ENCODE measurements around the gene SHKBP1. TPM values are rescaled to one million over a fixed set of nuclear protein-coding genes. Genes with fewer than 3 reads are reported as not detected.

The SHKBP1 gene
- total RNA-seq, 5 donors from 2014 or later (not counting 1 experiment from before 2014, with no cell fraction given): 117 to 153 (median 142) TPM

- Mint-ChIP-seq H3K9me3 (no peaks in the 10 kb centered on the region), H3K36me3 (peaks cover 8% of the 10 kb centered on the region), H3K4me3 (peak overlapping the region; percentile 85 to 93 (median 91)), H3K27me3 (no peaks in the 10 kb centered on the region), H3K4me1 (peaks cover 40 to 60% (median 56%) of the 10 kb centered on the region in 3 donors), H3K27ac (peak overlapping the region; percentile 88 to 95)
- DNase-seq: peak in 34 of 35 experiments; percentile 40 to 84 (median 64)
- ChIA-PET POLR2A (no interaction called here), CTCF (interaction anchor here in 1 of 2 donors (0.7 to 0.9 kb wide), 2 partner anchors 11 to 20 kb away, joined by 3 to 8 read pairs; no protein-coding TSS in a partner anchor)
- peaks cover 7 to 54% of the 10 kb centered on the region in 2 experiments for H3K4me1 ChIP-seq (ENCODE audit: control insufficient read depth in 1 of 2, extremely low read depth in 1 of 2, insufficient read depth in 2 of 2, low read length in 2 of 2)
- no peaks in the 10 kb centered on the region for H3K9me3 ChIP-seq
- no peaks in the 10 kb centered on the region for H3K27me3 ChIP-seq (replicated peaks in 1 of 2; ENCODE audit: control insufficient read depth in 2 of 2, extremely low read depth in 1 of 2, insufficient read depth in 2 of 2, low read length in 1 of 2)
- no peak for ATAC-seq (replicated peaks in 1 of 4)
- peak overlapping the region; percentile 67 to 83 for H3K4me3 ChIP-seq (ENCODE audit: control insufficient read depth in 1 of 2, extremely low read depth in 1 of 2, low read length in 1 of 2)
- H3K36me3 ChIP-seq (ENCODE audit: control insufficient read depth in 2 of 2, extremely low read depth in 1 of 2, insufficient read depth in 1 of 2, low read length in 1 of 2): peaks cover 4 to 9% of the 10 kb centered on the region in 2 donors
- 18% methylated on average over 15 of the region's 27 CpGs for WGBS (ENCODE audit: insufficient coverage)
- H3K27ac ChIP-seq (ENCODE audit: low read length): peak overlapping the region; percentile 40
These were observed 38.1 kb downstream of the SHKBP1 start for GRCh38 chr19:40614622-40615411.

- H3K36me3 Mint-ChIP-seq: peaks cover 12% of the 10 kb centered on the region
- Histone ChIP-seq H3K4me1 (ENCODE audit: control insufficient read depth in 1 of 2, extremely low read depth in 1 of 2, insufficient read depth in 2 of 2, low read length in 2 of 2) (peaks cover 4 to 40% of the 10 kb centered on the region in 2 experiments), H3K27ac (ENCODE audit: low read length) (no peak overlapping the region), H3K4me3 (ENCODE audit: control insufficient read depth in 1 of 2, extremely low read depth in 1 of 2, low read length in 1 of 2) (no peak overlapping the region), H3K27me3 (replicated peaks in 1 of 2; ENCODE audit: control insufficient read depth in 2 of 2, extremely low read depth in 1 of 2, insufficient read depth in 2 of 2, low read length in 1 of 2) (no peaks in the 10 kb centered on the region), H3K36me3 (ENCODE audit: control insufficient read depth in 2 of 2, extremely low read depth in 1 of 2, insufficient read depth in 1 of 2, low read length in 1 of 2) (peaks cover 5 to 12% of the 10 kb centered on the region in 2 donors), H3K9me3 (no peaks in the 10 kb centered on the region)
- no peaks in the 10 kb centered on the region for H3K9me3 Mint-ChIP-seq
- H3K27me3 Mint-ChIP-seq: no peaks in the 10 kb centered on the region
- H3K27ac Mint-ChIP-seq: peak overlapping the region in 1 of 2 donors; percentile 3
- peaks cover 27 to 48% (median 42%) of the 10 kb centered on the region in 3 donors for H3K4me1 Mint-ChIP-seq
- ChIA-PET CTCF (interaction anchor here (0.6 to 1.1 kb wide), 4 partner anchors 12 to 318 kb away, joined by 3 to 5 read pairs (median 4); no protein-coding TSS in a partner anchor), POLR2A (no interaction called here)
- H3K4me3 Mint-ChIP-seq: no peak overlapping the region
- no peak for DNase-seq
- no CpG with 5 or more reads among the region's 5 CpGs for WGBS (ENCODE audit: insufficient coverage)
- no peak for ATAC-seq (replicated peaks in 1 of 4)
These were observed 39.5 kb downstream of the SHKBP1 start for GRCh38 chr19:40616178-40616577.

GRCh38 chr19:40616941-40617340, 40.3 kb downstream of the SHKBP1 start:
- no peak overlapping the region for H3K27ac Mint-ChIP-seq
- no peak overlapping the region for H3K4me3 Mint-ChIP-seq
- 98% methylated on average over 10 of the region's 17 CpGs for WGBS (ENCODE audit: insufficient coverage)
- Histone ChIP-seq H3K27ac (ENCODE audit: low read length) (no peak overlapping the region), H3K9me3 (no peaks in the 10 kb centered on the region), H3K4me1 (ENCODE audit: control insufficient read depth in 1 of 2, extremely low read depth in 1 of 2, insufficient read depth in 2 of 2, low read length in 2 of 2) (peaks cover 4 to 33% of the 10 kb centered on the region in 2 experiments), H3K36me3 (ENCODE audit: control insufficient read depth in 2 of 2, extremely low read depth in 1 of 2, insufficient read depth in 1 of 2, low read length in 1 of 2) (peaks cover 5 to 20% of the 10 kb centered on the region in 2 donors), H3K4me3 (ENCODE audit: control insufficient read depth in 1 of 2, extremely low read depth in 1 of 2, low read length in 1 of 2) (no peak overlapping the region), H3K27me3 (replicated peaks in 1 of 2; ENCODE audit: control insufficient read depth in 2 of 2, extremely low read depth in 1 of 2, insufficient read depth in 2 of 2, low read length in 1 of 2) (no peaks in the 10 kb centered on the region)
- peaks cover 23 to 45% (median 35%) of the 10 kb centered on the region in 3 donors for H3K4me1 Mint-ChIP-seq
- no peak for DNase-seq
- POLR2A ChIA-PET: no interaction called here
- H3K36me3 Mint-ChIP-seq: peaks cover 17% of the 10 kb centered on the region
- ATAC-seq (replicated peaks in 1 of 4): no peak
- CTCF ChIA-PET: interaction anchor here (0.6 to 1.1 kb wide), 3 partner anchors 13 to 93 kb away, joined by 3 read pairs; no protein-coding TSS in a partner anchor
- no peaks in the 10 kb centered on the region for H3K9me3 Mint-ChIP-seq
- H3K27me3 Mint-ChIP-seq: no peaks in the 10 kb centered on the region

GRCh38 chr19:40617961-40618360, 41.3 kb downstream of the SHKBP1 start:
- no CpG with 5 or more reads among the region's 4 CpGs for WGBS (ENCODE audit: insufficient coverage)
- H3K27me3 ChIP-seq (replicated peaks in 1 of 2; ENCODE audit: control insufficient read depth in 2 of 2, extremely low read depth in 1 of 2, insufficient read depth in 2 of 2, low read length in 1 of 2): no peaks in the 10 kb centered on the region
- CTCF ChIA-PET: interaction anchor here (0.7 to 1.0 kb wide), 3 partner anchors 17 to 613 kb away, joined by 3 to 4 read pairs (median 4); no protein-coding TSS in a partner anchor
- no peaks in the 10 kb centered on the region for H3K27me3 Mint-ChIP-seq
- no peak for DNase-seq
- no peak overlapping the region for H3K27ac ChIP-seq (ENCODE audit: low read length)
- peaks cover 19% of the 10 kb centered on the region for H3K36me3 Mint-ChIP-seq
- H3K4me1 ChIP-seq (ENCODE audit: control insufficient read depth in 1 of 2, extremely low read depth in 1 of 2, insufficient read depth in 2 of 2, low read length in 2 of 2): peaks cover 4 to 26% of the 10 kb centered on the region in 2 experiments
- H3K9me3 Mint-ChIP-seq: no peaks in the 10 kb centered on the region
- H3K4me3 ChIP-seq (ENCODE audit: control insufficient read depth in 1 of 2, extremely low read depth in 1 of 2, low read length in 1 of 2): no peak overlapping the region
- peaks cover 5 to 29% of the 10 kb centered on the region in 2 donors for H3K36me3 ChIP-seq (ENCODE audit: control insufficient read depth in 2 of 2, extremely low read depth in 1 of 2, insufficient read depth in 1 of 2, low read length in 1 of 2)
- H3K4me1 Mint-ChIP-seq: peaks cover 18 to 37% (median 24%) of the 10 kb centered on the region in 3 donors
- no peaks in the 10 kb centered on the region for H3K9me3 ChIP-seq
- no peak overlapping the region for H3K27ac Mint-ChIP-seq
- POLR2A ChIA-PET: interaction anchor here in 1 of 2 donors (0.7 kb wide), 1 partner anchor 456 kb away, joined by 4 read pairs; no protein-coding TSS in a partner anchor
- no peak for ATAC-seq (replicated peaks in 1 of 4)
- H3K4me3 Mint-ChIP-seq: no peak overlapping the region

- peaks cover 26% of the 10 kb centered on the region for H3K36me3 Mint-ChIP-seq
These were observed 42.9 kb downstream of the SHKBP1 start for GRCh38 chr19:40619333-40620160.

GRCh38 chr19:40620161-40620485, 43.5 kb downstream of the SHKBP1 start:
- H3K27ac Mint-ChIP-seq: no peak overlapping the region
- no peak overlapping the region for H3K4me3 ChIP-seq (ENCODE audit: control insufficient read depth in 1 of 2, extremely low read depth in 1 of 2, low read length in 1 of 2)
- peaks cover 6 to 15% (median 7%) of the 10 kb centered on the region in 3 donors for H3K4me1 Mint-ChIP-seq
- DNase-seq (no peak), ATAC-seq (replicated peaks in 1 of 4) (no peak)
- H3K9me3 ChIP-seq: no peaks in the 10 kb centered on the region
- WGBS (ENCODE audit: insufficient coverage): 67% methylated on average over 1 of the region's 8 CpGs
- no peak overlapping the region for H3K27ac ChIP-seq (ENCODE audit: low read length)
- H3K27me3 ChIP-seq (replicated peaks in 1 of 2; ENCODE audit: control insufficient read depth in 2 of 2, extremely low read depth in 1 of 2, insufficient read depth in 2 of 2, low read length in 1 of 2): no peaks in the 10 kb centered on the region
- POLR2A ChIA-PET: no interaction called here
- peaks cover 10 to 40% of the 10 kb centered on the region in 2 donors for H3K36me3 ChIP-seq (ENCODE audit: control insufficient read depth in 2 of 2, extremely low read depth in 1 of 2, insufficient read depth in 1 of 2, low read length in 1 of 2)
- no peak overlapping the region for H3K4me3 Mint-ChIP-seq
- H3K9me3 Mint-ChIP-seq: no peaks in the 10 kb centered on the region
- CTCF ChIA-PET: interaction anchor here (0.7 to 1.3 kb wide), 5 partner anchors 10 to 44 kb away, joined by 3 to 6 read pairs (median 4); no protein-coding TSS in a partner anchor
- peaks cover 0 to 4% of the 10 kb centered on the region in 2 experiments for H3K4me1 ChIP-seq (ENCODE audit: control insufficient read depth in 1 of 2, extremely low read depth in 1 of 2, insufficient read depth in 2 of 2, low read length in 2 of 2)
- H3K36me3 Mint-ChIP-seq: peaks cover 30% of the 10 kb centered on the region
- H3K27me3 Mint-ChIP-seq: no peaks in the 10 kb centered on the region

More at GRCh38 chr19:40619333-40620160, 42.9 kb downstream of the SHKBP1 start:
- POLR2A ChIA-PET: no interaction called here
- no peak overlapping the region for H3K27ac ChIP-seq (ENCODE audit: low read length)
- no peak for ATAC-seq (replicated peaks in 1 of 4)
- H3K4me1 Mint-ChIP-seq: peaks cover 11 to 21% (median 13%) of the 10 kb centered on the region in 3 donors
- H3K9me3 ChIP-seq: no peaks in the 10 kb centered on the region
- H3K36me3 ChIP-seq (ENCODE audit: control insufficient read depth in 2 of 2, extremely low read depth in 1 of 2, insufficient read depth in 1 of 2, low read length in 1 of 2): peaks cover 10 to 35% of the 10 kb centered on the region in 2 donors
- no peak overlapping the region for H3K4me3 ChIP-seq (ENCODE audit: control insufficient read depth in 1 of 2, extremely low read depth in 1 of 2, low read length in 1 of 2)
- WGBS (ENCODE audit: insufficient coverage): 62% methylated on average over 6 of the region's 11 CpGs
- no peaks in the 10 kb centered on the region for H3K27me3 Mint-ChIP-seq
- no peaks in the 10 kb centered on the region for H3K9me3 Mint-ChIP-seq
- H3K4me3 Mint-ChIP-seq: no peak overlapping the region
- no peak for DNase-seq
- no peak overlapping the region for H3K27ac Mint-ChIP-seq
- no peaks in the 10 kb centered on the region for H3K27me3 ChIP-seq (replicated peaks in 1 of 2; ENCODE audit: control insufficient read depth in 2 of 2, extremely low read depth in 1 of 2, insufficient read depth in 2 of 2, low read length in 1 of 2)
- peaks cover 3 to 10% of the 10 kb centered on the region in 2 experiments for H3K4me1 ChIP-seq (ENCODE audit: control insufficient read depth in 1 of 2, extremely low read depth in 1 of 2, insufficient read depth in 2 of 2, low read length in 2 of 2)
- CTCF ChIA-PET: interaction anchor here (0.7 to 1.3 kb wide), 3 partner anchors 11 to 16 kb away, joined by 3 to 4 read pairs (median 4); no protein-coding TSS in a partner anchor

Data from T-cell (primary cell).